ENCODE results near the gene ZNF438.

ZNF438 gene

GRCh38 chr10:30883116-30883515 is 148.5 kb downstream of the ZNF438 start:
- DNase-seq (ENCODE audit: low read depth) = no peak

- DNase-seq (ENCODE audit: low read depth) = no peak
Observed at GRCh38 chr10:30882281-30882680, 149.4 kb downstream of the ZNF438 start.

- DNase-seq (ENCODE audit: low read depth) = no peak
Observed at GRCh38 chr10:30878920-30879319, 152.7 kb downstream of the ZNF438 start.

GRCh38 chr10:30877111-30877510 is 154.6 kb downstream of the ZNF438 start:
- no peak for DNase-seq (ENCODE audit: low read depth)

GRCh38 chr10:30873411-30873810 is 158.3 kb downstream of the ZNF438 start:
- DNase-seq (ENCODE audit: low read depth) = no peak

- DNase-seq (ENCODE audit: low read depth) = no peak
Observed at GRCh38 chr10:30870896-30871295, 160.8 kb downstream of the ZNF438 start.

GRCh38 chr10:30869566-30869965 is 162.1 kb downstream of the ZNF438 start:
- DNase-seq (ENCODE audit: low read depth) = no peak

- no peak for DNase-seq (ENCODE audit: low read depth)
Observed at GRCh38 chr10:30868611-30869010, 163.1 kb downstream of the ZNF438 start.

GRCh38 chr10:30866896-30867295 is 164.8 kb downstream of the ZNF438 start:
- DNase-seq (ENCODE audit: low read depth) = no peak

- no peak for DNase-seq (ENCODE audit: low read depth)
Observed at GRCh38 chr10:30865141-30865926, 166.3 kb downstream of the ZNF438 start.

GRCh38 chr10:30863516-30864210 is 168.0 kb downstream of the ZNF438 start:
- DNase-seq (ENCODE audit: low read depth) = no peak

GRCh38 chr10:30862486-30862885 is 169.2 kb downstream of the ZNF438 start:
- no peak for DNase-seq (ENCODE audit: low read depth)

- DNase-seq (ENCODE audit: low read depth) = no peak
Observed at GRCh38 chr10:30861976-30862375, 169.7 kb downstream of the ZNF438 start.

- no peak for DNase-seq (ENCODE audit: low read depth)
Observed at GRCh38 chr10:30861221-30861620, 170.4 kb downstream of the ZNF438 start.

- no peak for DNase-seq (ENCODE audit: low read depth)
Observed at GRCh38 chr10:30858499-30858898, 173.2 kb downstream of the ZNF438 start.

GRCh38 chr10:30857803-30858202 is 173.9 kb downstream of the ZNF438 start:
- DNase-seq (ENCODE audit: low read depth) = no peak

GRCh38 chr10:30855131-30855530 is 176.5 kb downstream of the ZNF438 start:
- DNase-seq (ENCODE audit: low read depth) = no peak

- no peak for DNase-seq (ENCODE audit: low read depth)
Observed at GRCh38 chr10:30854656-30855055, 177.0 kb downstream of the ZNF438 start.

- DNase-seq (ENCODE audit: low read depth) = no peak
Observed at GRCh38 chr10:30853066-30853465, 178.6 kb downstream of the ZNF438 start.

GRCh38 chr10:30850776-30851175 is 180.9 kb downstream of the ZNF438 start:
- no peak for DNase-seq (ENCODE audit: low read depth)

GRCh38 chr10:30849231-30850035 is 182.2 kb downstream of the ZNF438 start:
- DNase-seq (ENCODE audit: low read depth) = no peak

GRCh38 chr10:30848396-30849032 is 183.2 kb downstream of the ZNF438 start:
- no peak for DNase-seq (ENCODE audit: low read depth)
